HG03432 (cell line): Measurements from ENCODE around the gene ECSCR.
"Not testable (repeated sequence)": the region's sequence is repeated elsewhere in the genome, so short reads cannot be mapped to it uniquely, and the experiment has no call there.

Experiments used
- ATAC-seq: cut with Tn5 transposase; IDR thresholded peaks from one replicate; pipeline ENCODE4 v1.9.1; 2021; ENCODE audit warnings: mild to moderate bottlenecking, moderate library complexity; ENCODE audit not compliant: unreplicated experiment

The ECSCR gene

GRCh38 chr5:139414581-139415130 is 47.9 kb downstream of the ECSCR start:
- no peak for ATAC-seq

- ATAC-seq, result peak; percentile 54
These were observed 48.6 kb downstream of the ECSCR start for GRCh38 chr5:139413963-139414362.

- no peak for ATAC-seq
These were observed 49.4 kb downstream of the ECSCR start for GRCh38 chr5:139413153-139413552.

- no peak for ATAC-seq
These were observed 51.3 kb downstream of the ECSCR start for GRCh38 chr5:139410993-139411828.

GRCh38 chr5:139410121-139410992 is 52.2 kb downstream of the ECSCR start:
- ATAC-seq, result no peak

- ATAC-seq, result not testable (repeated sequence)
These were observed 53.4 kb downstream of the ECSCR start for GRCh38 chr5:139409116-139409515.

GRCh38 chr5:139408191-139408590 is 54.4 kb downstream of the ECSCR start:
- ATAC-seq, result no peak

- ATAC-seq, result no peak
These were observed 55.0 kb downstream of the ECSCR start for GRCh38 chr5:139407517-139407916.

- no peak for ATAC-seq
These were observed 55.6 kb downstream of the ECSCR start for GRCh38 chr5:139406963-139407362.

GRCh38 chr5:139404484-139404840 is 58.1 kb downstream of the ECSCR start:
- no peak for ATAC-seq

GRCh38 chr5:139403787-139404483 is 58.6 kb downstream of the ECSCR start, which contains the start of gene SPATA24:
SPATA24 (minus strand) TSS chr5:139404089; CDS start chr5:139404060, 29 bp downstream.
- peak; percentile 83 for ATAC-seq

- ATAC-seq, result no peak
These were observed 59.1 kb downstream of the ECSCR start for GRCh38 chr5:139403418-139403786.

GRCh38 chr5:139402561-139403158 is 59.9 kb downstream of the ECSCR start:
- ATAC-seq, result no peak

GRCh38 chr5:139401546-139401945 is 61.0 kb downstream of the ECSCR start:
- ATAC-seq, result no peak

- peak; percentile 29 for ATAC-seq
These were observed 62.9 kb downstream of the ECSCR start for GRCh38 chr5:139399501-139400121.
